ENCODE measurements around the gene DNAJB14. TPM values are rescaled to one million over a fixed set of nuclear protein-coding genes. Genes with fewer than 3 reads are reported as not detected.

Gene DNAJB14
- total RNA-seq, 1 donor from 2014 or later: 60.5 TPM

DNA sequence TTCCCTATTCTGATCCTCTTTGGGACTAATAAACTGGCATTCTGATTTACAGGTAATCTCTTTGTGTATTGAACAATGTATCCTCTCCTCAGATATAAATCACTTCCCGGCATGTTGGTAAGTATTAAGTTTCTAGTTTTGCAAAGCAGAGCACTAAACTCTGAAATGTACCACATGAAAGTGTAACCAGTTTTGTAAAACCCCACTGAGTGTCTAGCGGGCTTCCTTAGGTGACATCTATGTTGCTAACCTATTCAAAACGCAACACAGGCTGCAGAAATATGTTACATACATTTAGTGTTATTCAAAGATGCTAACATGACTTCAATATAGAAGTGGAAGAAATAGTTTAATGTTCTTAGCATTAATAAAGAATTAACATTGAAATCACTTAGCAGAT, 25.2 kb downstream of the DNAJB14 start:
- no peak for DNase-seq (ENCODE audit: low read depth)
- Mint-ChIP-seq H3K4me1 (ENCODE audit: low read depth, unreplicated experiment) (no peaks in the 10 kb centered on the region), H3K4me3 (ENCODE audit: unreplicated experiment) (no peak overlapping the region)

DNA sequence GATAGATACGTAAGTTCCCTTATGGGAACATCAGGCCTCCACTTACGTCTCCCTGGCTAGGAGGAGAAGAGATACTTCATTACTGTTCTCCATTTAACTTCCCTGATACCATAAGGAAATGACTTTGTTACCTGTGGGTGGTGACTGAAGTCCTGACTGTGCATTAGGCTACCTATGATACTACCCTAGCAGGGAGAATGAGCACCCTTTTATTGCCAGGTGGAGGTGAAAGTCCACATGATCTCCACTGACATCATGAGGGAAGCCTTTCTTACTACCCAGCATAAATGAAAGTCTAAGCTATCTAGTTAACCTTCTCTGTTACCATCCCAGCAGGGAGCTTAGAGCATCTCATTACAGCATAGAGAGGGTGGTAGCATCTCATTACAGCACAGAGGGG, 27.8 kb downstream of the DNAJB14 start:
- no peak overlapping the region for H3K4me3 Mint-ChIP-seq (ENCODE audit: unreplicated experiment)
- Histone ChIP-seq H3K4me2 (ENCODE audit: low read length) (no peak overlapping the region), H3K9me3 (ENCODE audit: insufficient read depth, low read depth, low read length) (no peaks in the 10 kb centered on the region), H3K4me3 (ENCODE audit: insufficient read depth, low read depth, low read length) (no peak overlapping the region), H4K20me1 (ENCODE audit: insufficient read depth, low read length) (no peaks in the 10 kb centered on the region), H3K4me1 (ENCODE audit: insufficient read depth, low read length) (no peaks in the 10 kb centered on the region), H3K36me3 (ENCODE audit: insufficient read depth, low read length) (peaks cover 9% of the 10 kb centered on the region), H3K9ac (ENCODE audit: low read length) (no peak overlapping the region), H2AFZ (ENCODE audit: low read depth, low read length) (no peak overlapping the region), H3K79me2 (ENCODE audit: insufficient read depth, low read length) (peaks cover 10% of the 10 kb centered on the region), H3K27ac (ENCODE audit: low read depth, low read length) (no peak overlapping the region), H3K27me3 (ENCODE audit: insufficient read depth, low read length) (no peaks in the 10 kb centered on the region)
- peaks cover 6% of the 10 kb centered on the region for H3K9me3 Mint-ChIP-seq (ENCODE audit: unreplicated experiment)
- no peak for FAIRE-seq
- no peak overlapping the region for H3K27ac Mint-ChIP-seq (ENCODE audit: unreplicated experiment)
- peaks cover 16% of the 10 kb centered on the region for H3K36me3 Mint-ChIP-seq (ENCODE audit: low read depth, unreplicated experiment)
- TF ChIP-seq, protein P1, sequence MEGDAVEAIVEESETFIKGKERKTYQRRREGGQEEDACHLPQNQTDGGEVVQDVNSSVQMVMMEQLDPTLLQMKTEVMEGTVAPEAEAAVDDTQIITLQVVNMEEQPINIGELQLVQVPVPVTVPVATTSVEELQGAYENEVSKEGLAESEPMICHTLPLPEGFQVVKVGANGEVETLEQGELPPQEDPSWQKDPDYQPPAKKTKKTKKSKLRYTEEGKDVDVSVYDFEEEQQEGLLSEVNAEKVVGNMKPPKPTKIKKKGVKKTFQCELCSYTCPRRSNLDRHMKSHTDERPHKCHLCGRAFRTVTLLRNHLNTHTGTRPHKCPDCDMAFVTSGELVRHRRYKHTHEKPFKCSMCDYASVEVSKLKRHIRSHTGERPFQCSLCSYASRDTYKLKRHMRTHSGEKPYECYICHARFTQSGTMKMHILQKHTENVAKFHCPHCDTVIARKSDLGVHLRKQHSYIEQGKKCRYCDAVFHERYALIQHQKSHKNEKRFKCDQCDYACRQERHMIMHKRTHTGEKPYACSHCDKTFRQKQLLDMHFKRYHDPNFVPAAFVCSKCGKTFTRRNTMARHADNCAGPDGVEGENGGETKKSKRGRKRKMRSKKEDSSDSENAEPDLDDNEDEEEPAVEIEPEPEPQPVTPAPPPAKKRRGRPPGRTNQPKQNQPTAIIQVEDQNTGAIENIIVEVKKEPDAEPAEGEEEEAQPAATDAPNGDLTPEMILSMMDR (IDR thresholded peaks at IDR 0.05; ENCODE audit: insufficient read depth, low read depth, low read length): no peak
- no peak for TF ChIP-seq EZH2 (IDR thresholded peaks at IDR 0.05; ENCODE audit: insufficient read depth, low read length)
- no peaks in the 10 kb centered on the region for H3K27me3 Mint-ChIP-seq (ENCODE audit: low read depth, unreplicated experiment)
- no peak for DNase-seq (ENCODE audit: low read depth)
- no peaks in the 10 kb centered on the region for H3K4me1 Mint-ChIP-seq (ENCODE audit: low read depth, unreplicated experiment)

More for the DNA sequence above, 25.2 kb downstream of the DNAJB14 start:
- H2AFZ ChIP-seq (ENCODE audit: low read depth, low read length): no peak overlapping the region
- H3K27ac ChIP-seq (ENCODE audit: low read depth, low read length): no peak overlapping the region
- Mint-ChIP-seq H3K27me3 (ENCODE audit: low read depth, unreplicated experiment) (no peaks in the 10 kb centered on the region), H3K27ac (ENCODE audit: unreplicated experiment) (no peak overlapping the region), H3K36me3 (ENCODE audit: low read depth, unreplicated experiment) (peaks cover 13% of the 10 kb centered on the region), H3K9me3 (ENCODE audit: unreplicated experiment) (peaks cover 6% of the 10 kb centered on the region)
- H3K9ac ChIP-seq (ENCODE audit: low read length): no peak overlapping the region
- H3K9me3 ChIP-seq (ENCODE audit: insufficient read depth, low read depth, low read length): no peaks in the 10 kb centered on the region
- H3K79me2 ChIP-seq (ENCODE audit: insufficient read depth, low read length): peaks cover 23% of the 10 kb centered on the region
- no peaks in the 10 kb centered on the region for H3K4me1 ChIP-seq (ENCODE audit: insufficient read depth, low read length)
- no peak overlapping the region for H3K4me2 ChIP-seq (ENCODE audit: low read length)
- H4K20me1 ChIP-seq (ENCODE audit: insufficient read depth, low read length): peaks cover 5% of the 10 kb centered on the region
- no peaks in the 10 kb centered on the region for H3K27me3 ChIP-seq (ENCODE audit: insufficient read depth, low read length)
- FAIRE-seq: no peak
- peaks cover 16% of the 10 kb centered on the region for H3K36me3 ChIP-seq (ENCODE audit: insufficient read depth, low read length)
- H3K4me3 ChIP-seq (ENCODE audit: insufficient read depth, low read depth, low read length): no peak overlapping the region
- no peak for TF ChIP-seq EZH2 (IDR thresholded peaks at IDR 0.05; ENCODE audit: insufficient read depth, low read length)
- TF ChIP-seq, protein P1 (IDR thresholded peaks at IDR 0.05; ENCODE audit: insufficient read depth, low read depth, low read length): no peak

- Mint-ChIP-seq H3K9me3 (ENCODE audit: unreplicated experiment) (peaks cover 6% of the 10 kb centered on the region), H3K36me3 (ENCODE audit: low read depth, unreplicated experiment) (peaks cover 17% of the 10 kb centered on the region), H3K4me3 (ENCODE audit: unreplicated experiment) (no peak overlapping the region), H3K4me1 (ENCODE audit: low read depth, unreplicated experiment) (no peaks in the 10 kb centered on the region), H3K27me3 (ENCODE audit: low read depth, unreplicated experiment) (no peaks in the 10 kb centered on the region), H3K27ac (ENCODE audit: unreplicated experiment) (no peak overlapping the region)
- no peak for FAIRE-seq
- Histone ChIP-seq H3K27ac (ENCODE audit: low read depth, low read length) (no peak overlapping the region), H3K4me3 (ENCODE audit: insufficient read depth, low read depth, low read length) (no peak overlapping the region), H3K9me3 (ENCODE audit: insufficient read depth, low read depth, low read length) (no peaks in the 10 kb centered on the region), H3K79me2 (ENCODE audit: insufficient read depth, low read length) (peaks cover 8% of the 10 kb centered on the region), H3K36me3 (ENCODE audit: insufficient read depth, low read length) (peaks cover 6% of the 10 kb centered on the region), H3K4me1 (ENCODE audit: insufficient read depth, low read length) (no peaks in the 10 kb centered on the region), H3K9ac (ENCODE audit: low read length) (no peak overlapping the region), H3K4me2 (ENCODE audit: low read length) (no peak overlapping the region), H3K27me3 (ENCODE audit: insufficient read depth, low read length) (no peaks in the 10 kb centered on the region), H4K20me1 (ENCODE audit: insufficient read depth, low read length) (no peaks in the 10 kb centered on the region), H2AFZ (ENCODE audit: low read depth, low read length) (no peak overlapping the region)
- TF ChIP-seq, protein P1 (IDR thresholded peaks at IDR 0.05; ENCODE audit: insufficient read depth, low read depth, low read length): no peak
- TF ChIP-seq EZH2 (IDR thresholded peaks at IDR 0.05; ENCODE audit: insufficient read depth, low read length): no peak
- no peak for DNase-seq (ENCODE audit: low read depth)
These were observed 28.8 kb downstream of the DNAJB14 start for GRCh38 chr4:99917575-99917974.

Measured in astrocyte (in vitro differentiated cells and primary cell).